Endothelial cell of umbilical vein (primary cell): Measurements from ENCODE around the gene PKDCC. TPM values are rescaled to one million over a fixed set of nuclear protein-coding genes. Genes with fewer than 3 reads are reported as not detected.

Experiments
- BruUV-seq: library from RNA; stranded (reverse); fragments of 400-500 nt; replicated peaks from 2 replicates; lab custom pipeline; 2021; lab: Mats Ljungman, UMichigan
- CTCF ChIA-PET: fragments of 300-600, 350-600 bp; sonication (Branson Sonifier 250); formaldehyde crosslinking; loops from one replicate; lab custom pipeline; 2021; ENCODE audit warnings: antibody characterized with exemption, inconsistent platforms; lab: Charles Lee
- POLR2A ChIA-PET: fragments of 300-600, 350-600 bp; sonication (Branson Sonifier 250); formaldehyde crosslinking; loops from one replicate; lab custom pipeline; 2021; ENCODE audit warnings: antibody characterized with exemption, inconsistent platforms; lab: Charles Lee
- DNase-seq: peaks from one replicate; pipeline ENCODE4 v3.0.0-alpha.2; 2011; ENCODE audit warnings: low read depth, low spot score
- FAIRE-seq: peaks from 2 replicates; lab custom pipeline; 2011; peaks lifted over from hg19 to GRCh38; lab: Jason Lieb, UNC
- H2AFZ ChIP-seq: 2 replicates; pipeline ENCODE4 v1.6.0; 2012; ENCODE audit warnings: low read depth, low read length, control low read depth, inconsistent platforms
- H3K27ac ChIP-seq: 2 replicates; pipeline ENCODE4 v1.5.1; 2011; ENCODE audit warnings: low read depth, mild to moderate bottlenecking, control low read depth, low read length, moderate library complexity; ENCODE audit not compliant: insufficient read depth
- H3K27me3 ChIP-seq, 2 experiments: 2 replicates each; pipeline versions ENCODE4 v1.6.0 to v1.6.1; 2011; ENCODE audit warnings: low read length in 2 of 2, mixed read lengths in 1 of 2; ENCODE audit not compliant: control insufficient read depth in 2 of 2, insufficient read depth in 2 of 2
- H3K36me3 ChIP-seq, 2 experiments: 2 replicates in 1 of 2; 3 replicates in 1 of 2; pipeline ENCODE4 v1.5.1; 2011; ENCODE audit warnings: low read length in 2 of 2, mild to moderate bottlenecking in 1 of 2, moderate library complexity in 1 of 2; ENCODE audit not compliant: control insufficient read depth in 2 of 2, insufficient read depth in 2 of 2; ENCODE audit errors: extremely low read depth in 1 of 2
- H3K4me1 ChIP-seq: 3 replicates; pipeline ENCODE4 v1.5.1; 2011; ENCODE audit warnings: mild to moderate bottlenecking, low read length; ENCODE audit not compliant: control insufficient read depth, insufficient read depth; ENCODE audit errors: extremely low read depth
- H3K4me2 ChIP-seq: 2 replicates; pipeline ENCODE4 v1.6.1; 2011; ENCODE audit warnings: low read length, control low read depth, mixed read lengths; ENCODE audit not compliant: insufficient read depth
- H3K4me3 ChIP-seq, 3 experiments: fragments of 200-600 bp in 1 of 3; sonication (generic), shearing (Covaris generic) in 1 of 3; replicated peaks in 1 of 3; 2 replicates each; pipeline ENCODE4 v1.5.1; 2011 to 2016; ENCODE audit warnings: control low read depth in 3 of 3, low read length in 3 of 3, mild to moderate bottlenecking in 2 of 3, inconsistent platforms in 1 of 3, low read depth in 1 of 3, moderate library complexity in 1 of 3; ENCODE audit not compliant: insufficient read depth in 1 of 3
- H3K79me2 ChIP-seq: 2 replicates; pipeline ENCODE4 v1.6.0; 2012; ENCODE audit warnings: low read length, inconsistent platforms; ENCODE audit not compliant: control insufficient read depth, insufficient read depth
- H3K9ac ChIP-seq: replicated peaks from 2 replicates; pipeline ENCODE3; 2011; ENCODE audit warnings: low read length, control low read depth; ENCODE audit not compliant: insufficient read depth; ENCODE audit errors: extremely low read depth
- H3K9me1 ChIP-seq: replicated peaks from 3 replicates; pipeline ENCODE4 v1.6.0; 2011; ENCODE audit warnings: mild to moderate bottlenecking, low read length; ENCODE audit not compliant: control insufficient read depth, insufficient read depth; ENCODE audit errors: extremely low read depth
- H3K9me3 ChIP-seq: replicated peaks from 2 replicates; pipeline ENCODE4 v1.5.1; 2012; ENCODE audit warnings: low read length, inconsistent platforms; ENCODE audit not compliant: control insufficient read depth, insufficient read depth
- H4K20me1 ChIP-seq: replicated peaks from 2 replicates; pipeline ENCODE3; 2011; ENCODE audit warnings: mild to moderate bottlenecking, low read length; ENCODE audit not compliant: control insufficient read depth, insufficient read depth; ENCODE audit errors: extremely low read depth
- EZH2 ChIP-seq: IDR thresholded peaks from 2 replicates; pipeline ENCODE4 v1.6.1; 2012; ENCODE audit warnings: borderline replicate concordance, low read depth, mild to moderate bottlenecking, moderate library complexity, low read length, inconsistent platforms; ENCODE audit not compliant: severe bottlenecking
- FOS ChIP-seq: IDR thresholded peaks from 2 replicates; pipeline ENCODE4 v1.6.1; 2011; ENCODE audit warnings: mild to moderate bottlenecking, low read length, moderate library complexity, borderline replicate concordance; ENCODE audit not compliant: insufficient read depth
- GATA2 ChIP-seq: IDR thresholded peaks from 2 replicates; pipeline ENCODE4 v1.7.0; 2011; ENCODE audit warnings: low read depth, mild to moderate bottlenecking, moderate library complexity, mixed read lengths, low read length; ENCODE audit not compliant: insufficient read length, insufficient read depth
- JUN ChIP-seq: IDR thresholded peaks from 2 replicates; pipeline ENCODE4 v1.6.1; 2011; ENCODE audit warnings: borderline replicate concordance, low read depth; ENCODE audit not compliant: insufficient read length, insufficient read depth
- MYC ChIP-seq: IDR thresholded peaks from one replicate; pipeline ENCODE4 v1.6.1; 2011; ENCODE audit warnings: mild to moderate bottlenecking, low read depth, low read length
- POLR2A ChIP-seq: IDR thresholded peaks from 2 replicates; pipeline ENCODE4 v1.6.1; 2012; ENCODE audit warnings: low read depth, mild to moderate bottlenecking, control low read depth, low read length
- POLR2AphosphoS5 ChIP-seq: IDR thresholded peaks from 2 replicates; pipeline ENCODE4 v1.6.1; 2012; ENCODE audit warnings: low read depth, mild to moderate bottlenecking, control low read depth, low read length, moderate library complexity; ENCODE audit not compliant: insufficient read depth
- dilution Hi-C: fragments of 300-500 bp; cut with MboI; formaldehyde crosslinking; loops from one replicate; pipeline ENCODE4 v1.15.0; 2019; ENCODE audit warnings: low sequenced_read_pairs; ENCODE audit not compliant: extremely low pct_ligation_motif_present
- intact Hi-C: fragments of 100-400 bp; cut with micrococcal nuclease; formaldehyde crosslinking; loops from one replicate; pipeline ENCODE4 v1.10.0; 2022
- polyA plus RNA-seq, 4 experiments: library from polyadenylated mRNA; depleted of rRNA in 3 of 4; stranded (reverse) in 3 of 4; unstranded in 1 of 4; fragments of >200 nt; gene quantifications; 2 replicates each; pipeline versions ENCODE4 v1.2.1 to v1.2.3, GENCODE V29; 2011 to 2012; ENCODE audit warnings: missing spikeins in 1 of 4
- total RNA-seq: library from RNA; stranded (reverse); gene quantifications from 2 replicates; pipeline ENCODE4 v1.2.3, GENCODE V29; 2021
- TF ChIP-seq, protein P1 (sequence below): IDR thresholded peaks from 2 replicates; pipeline ENCODE4 v1.6.1; 2011; ENCODE audit not compliant: insufficient read depth, insufficient read length
- TF ChIP-seq, protein P2 (sequence below), 2 donors: IDR thresholded peaks; 1 replicate in 1 of 2; 2 replicates in 1 of 2; pipeline ENCODE4 v1.5.1; 2011; ENCODE audit warnings: low read length in 2 of 2, mild to moderate bottlenecking in 2 of 2, moderate library complexity in 2 of 2, control low read depth in 1 of 2, inconsistent platforms in 1 of 2, low read depth in 1 of 2; ENCODE audit not compliant: insufficient read depth in 1 of 2; ENCODE audit errors: extremely low read depth in 1 of 2

PKDCC gene
- total and polyA plus RNA-seq, 2 donors (not counting 3 experiments of a cell fraction or from before 2014, with no cell fraction given), result 3.0 to 5.9 TPM

DNA sequence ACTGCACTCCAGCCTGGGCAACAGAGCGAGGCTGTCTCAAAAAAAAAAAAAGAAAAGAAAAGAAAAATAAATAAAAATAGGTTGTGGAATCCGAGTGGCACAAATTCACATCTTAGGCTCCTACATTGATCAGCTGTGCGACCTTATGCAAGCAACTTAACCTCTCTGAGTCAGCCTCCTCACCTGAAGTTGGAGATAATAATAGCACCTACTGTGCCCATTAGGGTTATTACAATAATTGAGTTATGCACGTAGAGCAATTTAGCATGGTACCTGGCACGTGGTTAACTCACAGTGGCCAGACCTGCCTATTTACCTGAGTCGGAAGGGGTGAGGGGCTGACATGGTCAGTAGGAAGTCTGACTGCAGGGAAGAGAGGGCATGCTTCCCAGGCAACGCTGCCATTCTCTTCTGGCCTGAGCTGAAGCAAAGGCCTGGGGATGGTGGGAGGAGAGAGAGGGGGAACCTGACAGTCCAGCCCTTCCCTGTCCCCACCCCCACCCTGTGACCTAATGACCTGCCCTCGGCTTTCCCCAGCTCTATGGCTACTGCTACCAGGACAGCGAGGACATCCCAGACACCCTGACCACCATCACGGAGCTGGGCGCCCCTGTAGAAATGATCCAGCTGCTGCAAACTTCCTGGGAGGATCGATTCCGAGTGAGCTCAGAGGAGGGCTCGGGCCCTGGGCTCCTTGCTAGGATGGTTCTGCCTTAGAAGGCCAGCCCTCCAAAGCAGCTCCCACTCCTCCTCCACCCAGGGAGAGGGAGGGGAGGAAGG lies 5.1 kb downstream of the PKDCC start:
- Histone ChIP-seq H3K36me3 (peaks cover 0 to 2% of the 10 kb centered on the region in 2 experiments), H3K9me3 (no peaks in the 10 kb centered on the region), H3K9me1 (no peaks in the 10 kb centered on the region), H3K4me2 (no peak overlapping the region), H3K79me2 (no peaks in the 10 kb centered on the region), H3K27ac (no peak overlapping the region), H3K4me1 (peaks cover 5% of the 10 kb centered on the region), H3K27me3 (peaks cover 0 to 4% of the 10 kb centered on the region in 2 experiments), H3K4me3 (no peak overlapping the region), H4K20me1 (no peaks in the 10 kb centered on the region), H2AFZ (no peak overlapping the region), H3K9ac (no peak overlapping the region)
- no peak for FAIRE-seq
- TF ChIP-seq, protein P1, sequence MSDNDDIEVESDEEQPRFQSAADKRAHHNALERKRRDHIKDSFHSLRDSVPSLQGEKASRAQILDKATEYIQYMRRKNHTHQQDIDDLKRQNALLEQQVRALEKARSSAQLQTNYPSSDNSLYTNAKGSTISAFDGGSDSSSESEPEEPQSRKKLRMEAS, result no peak
- TF ChIP-seq FOS (no peak), POLR2A (no peak), MYC (no peak), POLR2AphosphoS5 (no peak), JUN (no peak), GATA2 (no peak), EZH2 (no peak)
- TF ChIP-seq, protein P2, sequence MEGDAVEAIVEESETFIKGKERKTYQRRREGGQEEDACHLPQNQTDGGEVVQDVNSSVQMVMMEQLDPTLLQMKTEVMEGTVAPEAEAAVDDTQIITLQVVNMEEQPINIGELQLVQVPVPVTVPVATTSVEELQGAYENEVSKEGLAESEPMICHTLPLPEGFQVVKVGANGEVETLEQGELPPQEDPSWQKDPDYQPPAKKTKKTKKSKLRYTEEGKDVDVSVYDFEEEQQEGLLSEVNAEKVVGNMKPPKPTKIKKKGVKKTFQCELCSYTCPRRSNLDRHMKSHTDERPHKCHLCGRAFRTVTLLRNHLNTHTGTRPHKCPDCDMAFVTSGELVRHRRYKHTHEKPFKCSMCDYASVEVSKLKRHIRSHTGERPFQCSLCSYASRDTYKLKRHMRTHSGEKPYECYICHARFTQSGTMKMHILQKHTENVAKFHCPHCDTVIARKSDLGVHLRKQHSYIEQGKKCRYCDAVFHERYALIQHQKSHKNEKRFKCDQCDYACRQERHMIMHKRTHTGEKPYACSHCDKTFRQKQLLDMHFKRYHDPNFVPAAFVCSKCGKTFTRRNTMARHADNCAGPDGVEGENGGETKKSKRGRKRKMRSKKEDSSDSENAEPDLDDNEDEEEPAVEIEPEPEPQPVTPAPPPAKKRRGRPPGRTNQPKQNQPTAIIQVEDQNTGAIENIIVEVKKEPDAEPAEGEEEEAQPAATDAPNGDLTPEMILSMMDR (IDR thresholded peaks at IDR 0.05; ENCODE audit: extremely low read depth in 1 of 2, insufficient read depth in 1 of 2, low read depth in 1 of 2, low read length in 2 of 2), result no peak
- no TSS peak for BruUV-seq
- DNase-seq, result no peak
- POLR2A ChIA-PET, result no interaction called here
- dilution Hi-C loops (no loop called here), intact Hi-C loops (no loop called here)
- CTCF ChIA-PET, result interaction anchor here (1.0 kb wide), 1 partner anchor 276 kb away, joined by 3 read pairs; no protein-coding TSS in a partner anchor
